Thoracic aorta (tissue), 2 donors: ENCODE data around the gene PRMT3. TPM values are rescaled to one million over a fixed set of nuclear protein-coding genes. Genes with fewer than 3 reads are reported as not detected.

Source experiments
- ATAC-seq: fragments of 150-250 bp; one replicate; pipeline ENCODE4 v1.8.0; 2017; ENCODE audit warnings: low read depth; ENCODE audit not compliant: insufficient number of reproducible peaks, low FRiP score
- DNase-seq: peaks from one replicate; pipeline ENCODE4 v3.0.0-alpha.2; 2020; ENCODE audit warnings: low spot score
- H3K27ac ChIP-seq, 2 donors: fragments of 200-600 bp; sonication (generic); 1 replicate in 1 of 2; 2 replicates in 1 of 2; pipeline ENCODE4 v1.5.1; 2016; ENCODE audit warnings: mild to moderate bottlenecking in 2 of 2, moderate library complexity in 2 of 2
- H3K27me3 ChIP-seq: fragments of 200-600 bp; sonication (generic); replicated peaks from 2 replicates; pipeline ENCODE4 v1.6.0; 2016; ENCODE audit warnings: mild to moderate bottlenecking; ENCODE audit not compliant: insufficient read depth
- H3K36me3 ChIP-seq: fragments of 200-600 bp; sonication (generic); one replicate; pipeline ENCODE4 v1.5.1; 2016
- H3K4me1 ChIP-seq, 2 donors: fragments of 200-600 bp; sonication (generic); 1 replicate in 1 of 2; 2 replicates in 1 of 2; pipeline versions ENCODE4 v1.5.1 to v1.6.0; 2016; ENCODE audit warnings: low read depth in 2 of 2, mild to moderate bottlenecking in 1 of 2; ENCODE audit not compliant: control insufficient read depth in 1 of 2
- H3K4me3 ChIP-seq: fragments of 200-600 bp; sonication (generic); 2 replicates; pipeline ENCODE4 v1.5.1; 2016; ENCODE audit warnings: mild to moderate bottlenecking
- H3K9me3 ChIP-seq: fragments of 200-600 bp; sonication (generic); 2 replicates; pipeline ENCODE4 v1.5.1; 2016
- total RNA-seq, 2 donors: library from RNA; depleted of rRNA; stranded (reverse); fragments of >200 nt; gene quantifications; one replicate each; pipeline versions ENCODE4 v1.1.0 to v1.2.3, GENCODE V29; 2016
- TF ChIP-seq, protein P1 (sequence below): fragments of 200-600 bp; sonication (generic); IDR thresholded peaks from one replicate; pipeline ENCODE4 v1.5.1; 2019; ENCODE audit warnings: antibody characterized with exemption

The PRMT3 gene
- total RNA-seq, 2 donors from 2014 or later = 7.9 to 21.0 TPM

DNA sequence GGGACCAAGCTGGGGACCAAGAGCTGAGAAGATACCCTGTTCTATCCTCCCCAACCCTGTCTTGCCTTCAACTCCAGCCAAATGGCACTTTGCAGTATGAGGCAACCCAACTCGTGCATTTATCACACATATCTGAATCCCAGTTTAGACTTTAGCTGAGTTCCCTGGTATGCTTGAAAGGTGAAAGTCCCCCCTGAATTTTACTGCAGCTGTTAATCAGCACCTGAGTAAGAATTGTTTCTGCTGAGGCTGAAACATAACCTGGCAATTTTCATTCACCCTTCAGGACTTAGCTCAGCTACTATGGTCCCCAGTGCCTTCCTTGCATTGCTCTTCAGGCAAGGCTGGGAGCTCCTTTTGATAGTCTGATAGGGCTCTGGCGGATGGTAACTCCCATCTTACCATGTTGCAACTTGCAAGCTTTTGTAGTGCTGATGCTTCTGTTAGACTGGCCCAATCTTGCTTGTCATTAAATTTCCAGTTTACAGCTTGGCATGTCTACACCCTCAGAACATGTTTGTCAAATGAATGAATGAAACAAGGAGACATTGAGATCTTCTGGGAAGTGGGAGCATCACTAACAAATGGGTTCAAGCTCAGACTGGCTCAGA, 147.9 kb downstream of the PRMT3 start:
- no peak for ATAC-seq
- no peak overlapping the region for H3K4me3 ChIP-seq

DNA sequence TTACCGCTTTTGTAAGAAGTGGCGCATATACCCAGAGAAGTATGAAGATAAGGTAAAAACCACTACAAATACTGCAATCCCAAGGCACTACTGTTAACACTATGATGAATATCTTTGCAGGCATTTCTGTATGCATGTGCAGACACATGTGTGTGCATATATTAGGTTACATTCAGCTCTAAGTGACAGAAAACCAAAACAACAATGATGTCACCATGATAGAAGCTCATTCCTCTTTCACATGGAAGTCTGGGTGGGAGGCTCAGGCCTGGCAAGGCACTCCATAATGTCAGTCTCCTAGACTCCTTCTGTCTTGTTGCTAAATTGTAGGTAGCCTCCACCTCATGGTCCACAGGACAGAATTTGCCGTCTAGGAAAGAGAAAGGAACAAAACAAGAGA, 148.8 kb downstream of the PRMT3 start:
- no peak for DNase-seq
- Histone ChIP-seq H3K4me3 (no peak overlapping the region), H3K9me3 (peaks cover 3% of the 10 kb centered on the region), H3K27ac (no peak overlapping the region), H3K36me3 (no peaks in the 10 kb centered on the region), H3K27me3 (no peaks in the 10 kb centered on the region), H3K4me1 (no peaks in the 10 kb centered on the region)
- TF ChIP-seq, protein P1, sequence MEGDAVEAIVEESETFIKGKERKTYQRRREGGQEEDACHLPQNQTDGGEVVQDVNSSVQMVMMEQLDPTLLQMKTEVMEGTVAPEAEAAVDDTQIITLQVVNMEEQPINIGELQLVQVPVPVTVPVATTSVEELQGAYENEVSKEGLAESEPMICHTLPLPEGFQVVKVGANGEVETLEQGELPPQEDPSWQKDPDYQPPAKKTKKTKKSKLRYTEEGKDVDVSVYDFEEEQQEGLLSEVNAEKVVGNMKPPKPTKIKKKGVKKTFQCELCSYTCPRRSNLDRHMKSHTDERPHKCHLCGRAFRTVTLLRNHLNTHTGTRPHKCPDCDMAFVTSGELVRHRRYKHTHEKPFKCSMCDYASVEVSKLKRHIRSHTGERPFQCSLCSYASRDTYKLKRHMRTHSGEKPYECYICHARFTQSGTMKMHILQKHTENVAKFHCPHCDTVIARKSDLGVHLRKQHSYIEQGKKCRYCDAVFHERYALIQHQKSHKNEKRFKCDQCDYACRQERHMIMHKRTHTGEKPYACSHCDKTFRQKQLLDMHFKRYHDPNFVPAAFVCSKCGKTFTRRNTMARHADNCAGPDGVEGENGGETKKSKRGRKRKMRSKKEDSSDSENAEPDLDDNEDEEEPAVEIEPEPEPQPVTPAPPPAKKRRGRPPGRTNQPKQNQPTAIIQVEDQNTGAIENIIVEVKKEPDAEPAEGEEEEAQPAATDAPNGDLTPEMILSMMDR = no peak
- ATAC-seq = no peak

More for the DNA sequence above, 147.9 kb downstream of the PRMT3 start:
- H3K4me1 ChIP-seq = no peaks in the 10 kb centered on the region
- H3K27ac ChIP-seq = no peak overlapping the region
- DNase-seq = no peak
- no peaks in the 10 kb centered on the region for H3K36me3 ChIP-seq
- H3K27me3 ChIP-seq = no peaks in the 10 kb centered on the region
- H3K9me3 ChIP-seq = peaks cover 3% of the 10 kb centered on the region
- TF ChIP-seq, protein P1 = no peak

DNA sequence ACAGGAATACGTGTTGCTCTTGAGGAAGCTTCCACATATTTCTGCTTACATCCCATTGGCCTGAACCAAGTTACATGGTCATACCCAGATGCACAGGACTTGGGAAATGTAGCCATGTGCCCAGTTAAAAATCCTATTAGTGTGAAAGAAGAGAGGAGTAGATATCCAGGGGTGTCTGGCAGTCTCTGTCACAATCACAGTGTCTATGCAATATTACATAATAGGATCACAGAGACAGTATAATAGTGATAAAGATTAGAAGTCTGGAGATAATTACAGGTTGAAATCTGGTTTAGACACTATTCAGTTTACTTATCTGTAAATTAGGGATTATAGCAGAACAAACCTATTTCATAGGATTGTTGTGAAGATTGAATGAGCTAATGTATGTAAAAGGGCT, 149.3 kb downstream of the PRMT3 start:
- Histone ChIP-seq H3K27ac (no peak overlapping the region), H3K4me1 (no peaks in the 10 kb centered on the region), H3K36me3 (no peaks in the 10 kb centered on the region), H3K9me3 (peaks cover 3% of the 10 kb centered on the region), H3K27me3 (no peaks in the 10 kb centered on the region), H3K4me3 (no peak overlapping the region)
- ATAC-seq (no peak), DNase-seq (no peak)
- TF ChIP-seq, protein P1 = no peak

DNA sequence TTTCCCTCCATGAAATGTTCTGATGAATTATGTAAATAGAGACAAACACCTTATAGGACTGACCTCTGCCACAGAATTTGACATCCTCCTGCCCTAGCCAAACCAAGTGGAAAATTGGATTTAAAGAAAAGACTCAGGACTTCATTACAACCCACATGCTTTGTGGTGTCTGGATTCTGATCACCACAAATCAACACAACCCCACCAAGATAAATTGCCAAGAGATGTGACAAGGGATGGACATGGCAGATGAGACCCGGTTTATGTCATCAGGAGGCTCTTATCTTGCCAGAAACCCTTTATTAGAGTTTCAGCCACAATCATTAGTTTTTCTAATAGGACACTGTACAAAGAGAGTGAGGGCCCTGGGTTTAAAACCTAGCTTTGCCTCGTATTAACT, 154.0 kb downstream of the PRMT3 start:
- TF ChIP-seq, protein P1 = no peak
- Histone ChIP-seq H3K4me1 (no peaks in the 10 kb centered on the region), H3K36me3 (no peaks in the 10 kb centered on the region), H3K27ac (no peak overlapping the region), H3K9me3 (peaks cover 3% of the 10 kb centered on the region), H3K4me3 (no peak overlapping the region), H3K27me3 (no peaks in the 10 kb centered on the region)
- ATAC-seq (no peak), DNase-seq (no peak)

DNA sequence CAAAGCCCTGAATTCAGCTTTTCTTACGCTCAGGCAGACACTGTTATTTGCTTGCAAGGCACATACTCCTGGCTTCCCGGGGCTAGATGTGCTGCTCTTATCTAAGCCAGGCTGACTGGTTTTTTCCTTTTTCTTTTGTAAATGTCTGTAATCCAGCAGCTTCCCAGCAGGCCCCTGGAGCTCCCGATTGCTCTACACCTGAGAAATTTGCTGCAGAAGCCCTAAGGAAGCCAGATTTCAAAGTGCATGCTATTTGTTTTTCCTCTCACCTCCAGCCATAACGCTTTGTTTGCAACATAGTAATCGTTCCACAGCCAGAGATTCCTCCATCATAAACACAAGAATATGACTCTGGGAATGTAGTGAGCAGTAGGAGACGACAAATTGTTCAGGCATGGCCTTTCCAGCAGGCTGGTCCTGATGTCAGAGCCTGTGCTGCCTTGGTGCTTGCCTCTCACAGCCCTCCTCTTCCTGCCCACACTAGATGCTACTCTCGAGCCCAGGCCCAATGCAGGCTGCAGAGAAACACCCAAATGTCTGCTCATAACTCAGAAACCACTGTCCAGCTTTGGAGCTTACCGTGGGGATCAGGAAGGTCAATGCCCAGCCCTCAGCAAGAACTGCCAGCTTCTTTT, 157.2 kb downstream of the PRMT3 start:
- H3K4me1 ChIP-seq = no peaks in the 10 kb centered on the region
- TF ChIP-seq, protein P1 = no peak
- no peaks in the 10 kb centered on the region for H3K36me3 ChIP-seq
- no peak overlapping the region for H3K27ac ChIP-seq
- H3K9me3 ChIP-seq = no peaks in the 10 kb centered on the region
- no peaks in the 10 kb centered on the region for H3K27me3 ChIP-seq
- DNase-seq = no peak
- ATAC-seq = no peak
- H3K4me3 ChIP-seq = no peak overlapping the region
